NCI-H1436 treated with DMSO at 0.1 percent for 48 hours (cell line): ENCODE results near the gene ART4.

Experiments used
- DNase-seq: peaks from one replicate; lab custom pipeline; 2025; lab: John Stamatoyannopoulos, UW

ART4 gene

DNA sequence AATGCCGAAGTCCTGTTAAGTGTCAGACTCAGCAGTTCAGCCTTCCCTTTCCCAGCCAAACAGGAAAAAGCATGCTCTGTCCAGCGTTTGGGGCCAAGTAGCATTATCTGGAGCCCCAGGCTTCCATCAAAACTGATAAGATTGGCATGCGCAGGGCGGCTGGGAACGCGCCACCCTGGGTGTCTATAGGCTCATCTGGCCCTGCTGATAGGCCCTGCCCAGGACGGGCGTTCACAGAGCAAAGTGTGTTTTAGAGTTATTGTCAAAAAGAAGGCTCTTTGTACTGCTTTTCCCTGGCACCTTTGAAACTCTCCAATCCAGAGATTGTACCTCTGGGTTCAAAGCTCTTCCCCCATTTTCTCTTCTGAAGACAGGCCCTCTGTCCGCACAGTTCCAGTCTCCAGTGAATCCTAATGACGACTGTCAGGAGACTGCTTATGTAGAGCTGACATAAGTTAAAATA is at the start of gene ART4:
Gene ART4 (minus strand): TSS at position 102 of the 463 bp plus-strand sequence. CDS start 413 bp downstream, outside the sequence.
- DNase-seq, result no peak

DNA sequence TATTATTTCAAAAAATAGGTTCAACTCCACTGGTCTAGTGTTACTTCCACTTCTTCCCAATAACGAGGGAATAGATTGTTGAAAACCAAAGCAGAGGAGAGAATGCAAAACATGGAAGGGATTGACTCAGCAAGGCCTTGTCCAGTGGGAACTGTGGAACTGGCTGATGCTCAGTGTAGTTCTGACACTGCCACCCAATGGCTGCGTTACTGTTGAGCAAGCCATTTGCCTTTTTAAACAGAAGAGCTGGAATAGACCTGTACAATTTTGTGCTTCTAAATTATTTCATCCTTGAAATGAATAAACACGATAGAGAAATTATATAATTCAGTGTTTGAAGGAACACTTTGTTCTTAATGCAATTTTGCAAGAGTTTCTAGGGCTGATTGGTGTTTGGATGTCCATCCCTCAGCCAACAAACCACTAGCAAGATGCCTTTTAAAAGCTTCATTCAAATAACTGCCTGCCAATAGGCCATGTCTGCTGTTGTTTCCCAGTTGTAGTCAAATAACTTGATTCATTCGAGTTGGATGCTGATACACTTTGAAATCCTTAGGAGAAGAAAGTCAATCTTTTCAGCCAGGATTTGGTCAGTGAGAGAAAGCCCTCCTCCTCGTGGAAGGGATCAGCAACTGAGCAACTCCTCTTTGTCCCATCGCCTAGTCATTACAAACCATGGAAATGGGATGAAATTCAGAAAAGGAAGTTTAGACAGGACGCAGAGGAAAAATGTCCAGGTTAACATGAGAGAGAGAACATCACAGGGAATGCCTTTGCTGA is 49.6 kb upstream of the ART4 start:
- no peak for DNase-seq

- no peak for DNase-seq
Measured at GRCh38 chr12:14890701-14891100, 47.4 kb upstream of the ART4 start.

DNA sequence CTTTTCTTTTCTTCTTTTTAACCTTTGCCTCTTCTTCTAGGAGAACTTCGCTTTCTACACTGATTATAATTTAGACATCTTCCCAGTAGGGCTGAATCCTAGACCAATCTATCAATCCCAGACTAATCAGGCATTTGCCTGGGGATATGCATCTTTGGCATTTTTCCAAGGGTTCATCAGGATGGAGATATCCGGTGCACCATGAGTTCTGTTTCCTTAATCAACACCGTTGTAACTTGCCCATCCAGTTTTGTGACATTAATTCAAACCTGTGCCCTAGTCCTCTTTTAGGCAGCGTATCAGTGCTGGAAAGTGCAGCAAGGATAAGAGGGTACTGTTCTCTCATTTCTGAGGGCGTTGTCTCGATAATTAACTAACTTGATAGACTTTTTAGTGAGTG is 42.9 kb upstream of the ART4 start:
- DNase-seq, result peak; percentile 11

DNA sequence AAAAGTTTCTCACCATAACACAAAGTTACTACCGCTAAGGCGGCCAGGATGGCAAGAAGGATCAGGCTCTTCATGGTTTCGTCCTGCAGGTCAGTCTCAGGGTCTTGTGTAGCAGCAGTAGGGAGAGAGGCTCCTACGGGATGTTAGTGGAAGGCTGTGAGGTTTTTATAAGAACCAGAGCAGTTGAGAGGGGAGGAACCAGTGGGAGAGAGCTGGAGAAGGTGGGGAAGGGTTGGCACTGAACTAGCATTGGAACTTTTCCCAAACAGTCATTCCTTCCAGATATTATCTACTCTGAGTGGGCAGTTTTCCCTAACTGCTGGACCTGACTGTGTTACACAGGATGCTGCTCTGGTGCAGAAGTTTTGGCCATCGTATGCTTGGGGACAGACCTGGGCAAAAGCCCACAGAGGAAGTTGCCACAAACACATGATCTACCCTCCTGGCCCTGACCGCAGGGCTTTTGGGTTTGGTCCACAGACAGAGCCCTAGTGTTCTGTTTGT is 42.4 kb upstream of the ART4 start, which contains the start of gene MGP:
Gene MGP (minus strand): TSS at position 137 of the 504 bp plus-strand sequence. CDS start 63 bp downstream, at position 74.
- no peak for DNase-seq

- no peak for DNase-seq
Measured at GRCh38 chr12:14884458-14884878, 41.1 kb upstream of the ART4 start.

- no peak for DNase-seq
Measured at GRCh38 chr12:14883686-14884085, 40.4 kb upstream of the ART4 start.

DNA sequence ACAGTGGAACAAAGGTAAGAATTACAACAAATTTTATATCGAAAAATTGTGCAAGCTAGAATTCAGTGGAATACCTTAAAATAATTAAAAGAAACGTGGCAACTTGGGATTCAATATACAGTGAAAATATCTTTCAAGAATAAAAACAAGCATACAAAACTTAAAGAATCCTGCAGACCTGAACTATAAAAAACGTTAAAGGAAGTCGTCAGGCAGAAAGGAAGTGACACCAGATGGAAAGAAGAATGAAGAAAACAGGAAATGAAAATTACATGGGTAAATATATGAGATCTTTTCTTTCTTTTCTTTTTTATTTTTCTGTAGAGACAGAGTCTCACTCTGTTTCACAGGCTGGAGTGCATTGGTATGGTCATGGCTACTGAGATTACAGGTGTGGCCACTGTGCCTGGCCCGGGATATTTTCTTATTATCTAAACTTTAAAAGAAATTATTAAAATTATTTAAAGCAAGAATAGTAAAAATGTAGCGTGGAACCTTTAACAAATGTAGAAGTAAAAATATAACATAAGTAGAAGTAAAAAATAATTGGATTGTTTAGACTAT is 37.6 kb upstream of the ART4 start:
- DNase-seq, result no peak

- DNase-seq, result no peak
Measured at GRCh38 chr12:14879222-14879933, 36.1 kb upstream of the ART4 start.

DNA sequence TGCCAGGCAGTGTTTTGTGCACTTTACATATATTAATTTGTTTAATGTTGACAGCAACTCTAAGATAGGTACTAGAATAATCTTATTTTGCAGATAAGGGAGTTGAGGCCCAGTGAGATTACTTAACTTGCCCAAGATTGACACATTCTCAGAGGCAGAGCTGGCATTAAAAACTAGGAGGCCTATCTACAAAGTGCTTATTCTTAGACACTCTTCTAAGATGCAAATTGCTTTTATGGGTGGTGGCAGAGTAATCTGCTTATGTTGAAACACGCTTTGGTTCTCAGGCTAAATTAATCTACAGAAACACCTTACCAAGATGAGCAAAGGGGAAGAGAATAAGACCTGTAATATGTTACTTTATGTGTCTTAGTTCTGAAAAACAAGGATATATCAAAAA is 35.2 kb upstream of the ART4 start:
- no peak for DNase-seq

DNA sequence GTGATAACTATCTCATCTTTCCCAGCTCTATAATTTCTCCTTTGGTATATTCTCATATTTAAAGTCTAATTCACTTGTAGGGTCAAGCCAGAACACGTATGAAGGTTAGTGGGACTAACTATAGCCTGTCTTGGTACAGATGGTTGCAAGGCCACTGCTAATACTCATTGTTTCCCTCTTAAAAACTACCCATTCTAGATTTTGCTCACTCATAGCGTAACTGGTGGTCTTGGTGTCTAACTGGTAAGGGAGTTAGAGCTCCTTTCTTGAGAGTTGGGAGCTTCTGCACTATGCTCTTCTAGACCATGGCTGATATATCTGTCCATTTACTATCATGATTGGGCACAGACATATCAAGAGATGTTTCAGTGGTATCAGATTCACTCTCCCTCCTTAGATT is 33.5 kb upstream of the ART4 start:
- DNase-seq, result no peak

- no peak for DNase-seq
Measured at GRCh38 chr12:14874882-14875281, 31.6 kb upstream of the ART4 start.

- DNase-seq, result no peak
Measured at GRCh38 chr12:14873440-14874185, 30.3 kb upstream of the ART4 start.

DNA sequence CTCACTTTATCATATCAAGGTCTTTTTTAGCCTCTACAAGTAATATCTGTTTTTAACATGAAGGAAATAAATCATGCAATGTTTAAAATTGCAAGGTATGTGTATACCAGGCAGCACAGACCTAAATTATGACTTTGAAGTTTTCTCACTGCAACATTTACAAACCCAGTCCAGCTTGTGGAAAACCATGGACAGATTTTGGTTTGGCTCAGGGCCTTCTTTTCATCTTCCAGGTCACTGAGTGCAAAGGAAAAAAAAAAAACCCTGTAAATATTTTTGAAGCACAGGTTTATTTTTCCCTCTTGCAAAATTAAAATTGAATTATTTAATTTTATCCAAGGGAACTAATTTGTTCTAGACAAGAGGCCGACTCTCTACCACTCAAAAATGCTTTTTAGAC is 28.6 kb upstream of the ART4 start:
- no peak for DNase-seq

DNA sequence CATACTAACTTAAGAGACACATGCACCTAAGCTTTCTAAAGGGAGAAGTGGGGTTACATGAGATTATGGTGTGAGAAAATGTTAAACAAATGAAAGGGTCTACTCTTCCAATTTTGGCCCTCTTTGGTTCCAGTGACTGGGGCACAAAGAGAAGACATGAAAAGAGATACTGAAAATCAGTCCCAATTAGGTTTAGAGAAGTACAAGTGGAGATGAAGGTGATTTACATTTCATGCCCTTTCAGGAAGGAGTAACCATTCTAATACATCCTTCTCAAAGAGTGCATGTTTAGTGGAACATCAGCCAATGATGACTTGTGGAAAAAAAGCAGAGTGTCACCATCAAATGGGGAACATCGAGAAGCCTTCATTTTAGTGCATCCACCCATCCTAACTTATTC is 27.9 kb upstream of the ART4 start:
- no peak for DNase-seq

DNA sequence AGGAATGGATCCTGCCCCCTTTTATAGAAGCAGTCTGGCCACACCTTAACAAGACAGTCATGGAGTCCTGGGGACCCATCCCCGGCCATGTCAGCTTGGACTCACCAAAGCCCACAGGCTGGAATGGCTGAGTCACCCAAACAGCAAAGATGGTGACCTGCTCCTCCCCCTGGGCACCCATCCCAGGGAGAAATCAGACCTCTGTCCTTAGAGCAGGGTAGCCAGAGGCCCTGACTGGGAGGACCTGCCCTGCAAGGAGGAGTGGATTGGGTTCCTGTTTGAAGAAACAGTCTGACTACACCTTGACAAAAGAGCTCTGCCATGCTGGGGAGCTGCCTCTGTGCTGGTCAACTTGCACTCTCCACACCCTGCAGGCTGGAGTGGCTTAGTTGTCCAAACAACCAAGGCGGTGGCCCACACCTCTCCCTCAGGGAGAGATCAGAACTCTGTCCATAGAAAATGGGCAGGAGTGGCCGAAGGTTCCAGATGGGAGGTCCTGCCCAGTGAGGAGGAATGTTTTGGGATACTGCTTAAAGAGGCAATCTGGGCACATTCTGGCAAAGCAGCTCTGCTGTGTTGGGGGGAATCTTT is 25.7 kb upstream of the ART4 start:
- DNase-seq, result no peak

GRCh38 chr12:14860490-14860889 is 17.2 kb upstream of the ART4 start:
- DNase-seq, result no peak

DNA sequence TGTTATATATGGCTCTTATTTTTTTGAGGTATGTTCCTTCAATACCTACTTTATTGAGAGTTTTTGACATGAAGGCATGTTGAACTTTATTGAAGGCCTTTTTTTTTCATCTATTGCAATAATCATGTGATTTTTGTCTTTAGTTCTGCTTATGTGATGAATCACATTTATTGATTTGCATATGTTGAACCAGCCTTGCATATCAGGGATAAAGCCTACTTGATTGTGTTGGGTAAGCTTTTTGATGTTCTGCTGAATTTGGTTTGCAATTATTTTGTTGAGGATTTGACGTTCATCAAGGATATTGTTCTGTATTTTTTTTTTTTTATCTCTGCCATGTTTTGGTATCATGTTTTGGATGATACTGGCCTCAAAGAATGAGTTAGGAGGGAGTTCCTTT is 15.2 kb upstream of the ART4 start:
- no peak for DNase-seq

DNA sequence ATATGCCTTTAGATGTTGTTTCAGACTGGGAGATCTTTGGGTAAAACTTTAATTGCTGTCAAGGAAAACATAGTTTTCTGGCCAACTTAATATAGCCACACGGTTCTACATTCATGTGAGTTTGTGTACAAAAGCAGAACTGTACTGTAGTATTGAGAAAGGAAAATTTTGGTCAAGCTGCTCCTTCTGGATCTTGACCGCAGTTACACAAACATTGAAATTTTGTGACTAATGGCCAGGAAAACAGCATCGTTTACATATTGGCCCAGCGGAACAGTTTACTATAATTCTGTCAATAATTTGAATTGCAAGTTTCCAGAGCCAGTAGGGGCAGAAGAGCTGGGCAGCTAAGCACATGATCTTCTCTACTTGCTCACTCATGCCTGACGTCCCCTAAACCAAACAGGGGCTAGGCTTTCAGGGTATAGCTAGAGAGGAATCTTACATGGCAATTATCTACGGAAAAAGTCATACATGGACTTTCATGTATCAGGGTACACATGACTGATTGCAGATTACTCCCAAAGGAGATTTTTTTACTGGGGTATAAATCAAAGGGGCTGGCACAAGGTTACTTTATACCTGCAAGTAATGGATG is 11.4 kb upstream of the ART4 start:
- no peak for DNase-seq

DNA sequence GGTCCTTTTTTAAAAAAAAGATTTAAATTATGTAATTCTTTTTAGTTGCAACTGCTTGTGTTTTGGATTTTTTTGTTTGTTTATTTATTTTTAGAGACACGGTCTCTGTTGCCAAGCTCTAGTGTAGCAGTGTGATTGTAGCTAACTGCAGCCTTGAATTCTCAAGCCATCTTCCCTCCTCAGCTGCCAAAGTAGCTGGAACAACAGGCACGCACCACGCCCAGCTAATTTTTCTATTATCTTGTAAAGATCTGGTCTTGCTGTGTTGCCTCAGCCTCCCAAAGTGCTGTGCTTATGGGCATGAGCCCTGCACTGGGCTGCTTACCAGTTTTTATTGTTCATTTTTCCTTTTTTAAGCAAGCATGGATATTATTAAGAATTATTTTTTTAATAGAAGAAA is 10.6 kb upstream of the ART4 start:
- DNase-seq, result no peak

DNA sequence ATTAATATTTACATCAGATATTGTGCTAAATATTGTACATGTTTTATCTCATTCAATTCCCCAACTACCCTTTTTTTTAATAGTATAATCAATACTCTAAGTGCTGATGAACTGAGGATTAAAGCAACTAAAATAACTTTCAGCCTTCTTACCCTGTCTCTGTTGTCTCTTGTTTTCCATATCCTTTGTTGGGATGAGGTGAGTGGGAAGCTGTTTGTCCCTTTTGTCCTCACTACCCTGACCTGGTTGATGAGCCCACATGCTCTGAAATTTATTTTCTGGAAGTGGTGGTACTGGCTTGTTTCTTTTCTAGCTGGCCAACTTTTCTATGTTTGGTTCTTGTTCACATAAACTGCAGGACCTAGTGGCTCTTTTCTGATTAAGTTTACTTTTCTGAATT is 9.6 kb upstream of the ART4 start:
- DNase-seq, result no peak
